Amygdala (tissue), 56 donors: ENCODE measurements around the gene CCDC172.
A peak's percentile ranks its signal among the peaks of the same experiment; 100 is the strongest.

Experiments used
- DNase-seq, 56 donors: peaks; one replicate each; lab custom pipeline; 2025; lab: John Stamatoyannopoulos, UW

CCDC172 gene

GRCh38 chr10:116324227-116324950 is at the start of gene CCDC172:
CCDC172 (plus strand) TSS chr10:116324448; CDS start chr10:116325012, 564 bp downstream.
- DNase-seq, result no peak

- no peak for DNase-seq
Observed at GRCh38 chr10:116276981-116277380, 47.3 kb upstream of the CCDC172 start.

GRCh38 chr10:116278846-116279245 is 45.4 kb upstream of the CCDC172 start:
- no peak for DNase-seq

GRCh38 chr10:116281775-116282174 is 42.5 kb upstream of the CCDC172 start:
- DNase-seq, result no peak

GRCh38 chr10:116286626-116287200 is 37.5 kb upstream of the CCDC172 start:
- DNase-seq, result no peak

- peak in 8 of 56 donors; percentile 4 to 68 (median 30) for DNase-seq
Observed at GRCh38 chr10:116287906-116288501, 36.2 kb upstream of the CCDC172 start.

- no peak for DNase-seq
Observed at GRCh38 chr10:116289652-116290051, 34.6 kb upstream of the CCDC172 start.

- no peak for DNase-seq
Observed at GRCh38 chr10:116292493-116292892, 31.8 kb upstream of the CCDC172 start.

- DNase-seq, result no peak
Observed at GRCh38 chr10:116296291-116296721, 27.9 kb upstream of the CCDC172 start.

- DNase-seq, result no peak
Observed at GRCh38 chr10:116298586-116298985, 25.7 kb upstream of the CCDC172 start.

GRCh38 chr10:116300542-116300941 is 23.7 kb upstream of the CCDC172 start:
- DNase-seq, result no peak

GRCh38 chr10:116304923-116305322 is 19.3 kb upstream of the CCDC172 start:
- no peak for DNase-seq

- no peak for DNase-seq
Observed at GRCh38 chr10:116306847-116307246, 17.4 kb upstream of the CCDC172 start.

- no peak for DNase-seq
Observed at GRCh38 chr10:116307455-116307854, 16.8 kb upstream of the CCDC172 start.

GRCh38 chr10:116311016-116311415 is 13.2 kb upstream of the CCDC172 start:
- no peak for DNase-seq

- no peak for DNase-seq
Observed at GRCh38 chr10:116311706-116312490, 12.3 kb upstream of the CCDC172 start.

- DNase-seq, result no peak
Observed at GRCh38 chr10:116312548-116312947, 11.7 kb upstream of the CCDC172 start.

- no peak for DNase-seq
Observed at GRCh38 chr10:116316503-116316902, 7.7 kb upstream of the CCDC172 start.

GRCh38 chr10:116324951-116325635 is 845 bp downstream of the CCDC172 start:
- DNase-seq, result no peak

GRCh38 chr10:116325987-116326386 is 1.7 kb downstream of the CCDC172 start:
- DNase-seq, result no peak
